HG03378 (cell line): ENCODE results near the gene ZNF70.
"Not testable (repeated sequence)": the region's sequence is repeated elsewhere in the genome, so short reads cannot be mapped to it uniquely, and the experiment has no call there.

Experiments
- ATAC-seq: cut with Tn5 transposase; IDR thresholded peaks from one replicate; pipeline ENCODE4 v1.9.1; 2021; ENCODE audit warnings: mild to moderate bottlenecking, moderate library complexity; ENCODE audit not compliant: unreplicated experiment

ZNF70 gene

DNA sequence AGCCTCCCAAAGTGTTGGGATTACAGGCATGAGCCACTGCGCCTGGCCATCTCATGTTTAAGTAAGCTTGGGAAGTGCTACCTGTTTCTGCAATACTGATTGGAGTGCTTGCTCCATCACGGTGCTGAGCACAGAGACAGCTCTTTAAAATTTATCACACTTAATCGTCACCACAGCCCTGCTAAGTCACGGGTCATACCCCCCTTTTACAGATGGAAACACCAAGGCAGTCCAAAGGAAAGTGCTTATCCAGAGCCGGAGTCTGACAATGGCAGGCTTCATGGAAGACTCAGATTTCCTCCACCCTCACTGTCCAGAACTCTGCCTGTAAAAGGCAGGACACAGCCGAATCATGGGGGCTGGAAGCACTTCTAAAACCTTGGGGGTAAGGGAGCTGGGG lies 9.1 kb upstream of the ZNF70 start:
- no peak for ATAC-seq

DNA sequence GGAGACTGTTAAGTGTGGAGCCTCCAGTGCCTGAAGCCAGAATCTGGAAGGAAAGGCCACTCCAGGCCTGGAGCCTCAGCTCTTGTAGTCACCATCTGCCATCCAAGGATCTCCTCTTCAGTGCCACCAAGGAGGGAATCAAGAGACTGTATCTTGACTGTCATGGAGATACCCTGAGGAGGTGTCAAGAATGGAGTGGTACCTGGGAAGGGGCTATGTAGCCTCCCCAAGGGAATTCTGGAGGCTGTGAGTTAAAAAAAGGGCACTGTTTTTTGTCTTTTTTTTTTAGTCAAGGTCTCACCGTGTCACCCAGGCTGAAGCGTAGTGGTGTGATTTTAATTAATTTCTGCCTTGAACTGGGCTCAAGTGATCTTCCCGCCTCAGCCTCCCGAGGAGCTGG lies 8.7 kb upstream of the ZNF70 start:
- ATAC-seq = no peak

DNA sequence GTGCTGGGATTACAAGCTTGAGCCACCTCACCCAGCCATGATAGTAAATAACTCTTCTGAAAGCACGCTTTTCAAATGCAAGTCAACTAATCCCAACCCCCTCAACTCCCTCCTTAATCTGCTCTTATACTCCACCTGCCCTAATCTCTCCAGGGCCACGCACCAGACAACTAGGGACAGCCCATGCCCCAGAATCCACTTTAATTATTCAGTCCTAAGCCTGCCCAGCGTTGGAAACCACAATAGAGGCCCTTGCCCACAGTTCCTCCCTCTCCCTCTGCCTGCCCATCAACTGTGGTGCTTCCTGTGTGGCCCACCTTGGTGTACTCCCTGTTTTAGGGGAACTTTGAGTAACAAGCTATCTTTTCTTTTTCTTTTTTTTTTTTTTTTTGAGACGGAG lies 6.0 kb upstream of the ZNF70 start:
- ATAC-seq = no peak

DNA sequence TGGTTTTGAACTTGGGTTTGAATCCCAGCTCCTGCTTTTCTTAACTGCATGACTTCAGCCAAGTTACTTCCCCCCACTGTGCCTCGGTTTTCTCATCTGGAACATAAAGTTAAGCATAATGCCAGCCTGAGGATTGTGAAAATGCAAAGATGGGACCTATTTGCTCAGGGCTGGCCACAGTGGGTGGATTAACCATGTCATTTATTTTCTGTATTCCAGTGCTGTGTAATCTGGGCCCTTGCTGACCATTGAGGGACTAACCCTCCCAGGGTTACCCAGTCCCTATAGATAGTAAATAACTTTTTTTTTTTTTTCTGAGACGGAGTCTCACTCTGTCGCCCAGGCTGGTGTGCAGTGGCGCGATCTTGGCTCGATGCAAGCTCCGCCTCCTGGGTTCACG lies 4.8 kb upstream of the ZNF70 start:
- ATAC-seq = no peak

DNA sequence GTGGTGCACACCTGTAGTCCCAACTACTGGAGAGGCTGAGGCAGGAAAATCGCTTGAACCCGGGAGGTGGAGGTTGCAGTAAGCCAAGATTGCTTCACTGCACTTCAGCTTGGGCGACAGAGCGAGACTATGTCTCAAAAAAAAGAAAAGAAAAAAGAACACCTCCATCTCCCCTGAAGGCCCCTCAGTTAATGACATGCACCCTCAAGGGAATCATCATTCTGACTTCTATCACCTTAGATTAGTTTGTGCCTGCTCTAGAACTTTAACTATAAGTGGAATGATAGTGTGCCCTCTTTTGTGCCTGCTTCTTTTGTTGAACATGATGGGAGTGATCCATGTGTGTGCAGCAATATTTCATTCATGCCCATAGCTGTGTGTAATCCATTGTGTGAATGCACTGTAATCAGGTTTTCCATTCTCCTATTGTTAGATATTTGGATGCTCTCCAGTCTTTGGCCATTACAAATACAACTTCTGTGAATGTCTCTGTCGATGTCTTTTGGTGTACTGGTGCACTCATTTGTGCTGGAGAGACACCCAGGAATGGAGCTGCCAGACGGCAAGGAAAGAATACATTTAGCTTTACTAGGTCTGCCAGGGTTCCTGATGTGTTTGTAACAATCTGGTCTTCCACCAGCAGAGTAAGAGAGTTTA lies 4.2 kb upstream of the ZNF70 start:
- ATAC-seq = no peak

DNA sequence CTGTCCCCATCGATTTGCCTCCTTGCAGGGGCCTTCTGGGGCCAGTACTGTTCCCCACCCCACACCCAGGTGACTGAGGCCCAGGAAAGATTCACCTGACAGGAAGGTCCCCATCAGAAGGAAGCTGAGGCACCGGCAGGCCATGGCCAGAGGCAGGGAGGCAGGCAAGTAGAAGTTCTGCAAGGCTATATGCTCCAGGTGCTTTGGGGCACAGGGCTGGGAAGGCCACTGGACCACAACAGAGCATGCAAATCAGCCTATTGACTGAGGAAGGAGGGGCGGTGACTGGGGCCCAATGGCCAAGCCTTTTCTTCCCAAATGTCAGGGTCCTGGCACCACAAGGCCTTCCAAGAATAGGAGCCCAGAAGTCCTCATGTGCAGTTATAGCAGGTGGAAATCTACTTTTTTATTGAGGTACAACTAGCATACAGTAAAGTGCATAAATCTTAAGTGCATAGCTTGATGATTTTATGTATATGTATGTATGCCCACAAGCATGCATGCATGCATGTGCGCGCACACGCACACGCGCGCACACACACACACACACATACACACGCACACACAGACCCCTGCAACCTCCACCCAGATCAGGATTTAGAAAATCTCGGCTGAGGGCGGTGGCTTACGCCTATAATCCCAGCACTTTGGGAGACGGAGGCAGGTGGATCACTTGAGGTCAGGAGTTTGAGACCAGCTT lies 3.5 kb upstream of the ZNF70 start, which contains the start of gene VPREB3:
TSS of gene VPREB3 (minus strand) at position 206 of the 700 bp plus-strand sequence. CDS start at position 144, 62 bp downstream.
- no peak for ATAC-seq

DNA sequence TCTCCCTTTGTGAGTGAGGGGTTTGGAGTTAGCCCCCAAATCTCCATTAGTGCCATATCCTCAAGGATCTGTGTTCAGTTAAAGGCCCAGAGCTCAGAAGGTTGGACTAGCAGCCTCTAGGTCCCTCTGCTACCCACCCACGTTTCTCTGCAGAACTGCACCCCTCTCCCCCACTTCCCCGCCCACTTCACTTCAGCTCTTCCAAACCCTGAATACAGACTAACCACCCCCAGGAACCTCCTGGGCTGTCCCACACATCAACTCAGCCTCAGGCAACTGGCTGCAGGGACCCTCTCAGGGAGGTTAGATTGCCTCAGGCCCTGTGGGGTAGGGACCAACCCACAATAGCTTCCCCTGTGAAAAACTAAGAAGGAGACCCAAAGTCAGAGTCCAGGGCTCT lies 2.5 kb upstream of the ZNF70 start:
- no peak for ATAC-seq

DNA sequence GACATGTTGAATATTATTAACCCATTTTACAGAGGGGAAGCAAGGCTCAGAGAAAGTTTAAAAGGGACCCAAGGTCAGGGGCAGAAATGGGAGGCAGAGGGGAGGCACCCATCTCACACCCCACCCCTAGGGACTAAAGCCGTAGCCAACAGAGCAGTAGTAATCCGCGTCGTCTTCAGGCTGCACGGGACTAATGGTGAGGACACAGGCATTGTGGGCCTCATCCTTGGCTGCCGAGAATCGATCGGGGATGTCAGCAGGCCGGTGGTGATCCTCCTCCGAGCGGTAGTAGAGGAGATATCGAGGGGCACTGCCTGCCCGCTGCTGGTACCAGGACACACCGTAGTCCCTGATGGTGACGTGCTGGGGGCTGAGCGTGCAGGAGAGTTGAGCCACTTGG lies 1.8 kb upstream of the ZNF70 start:
- no peak for ATAC-seq

DNA sequence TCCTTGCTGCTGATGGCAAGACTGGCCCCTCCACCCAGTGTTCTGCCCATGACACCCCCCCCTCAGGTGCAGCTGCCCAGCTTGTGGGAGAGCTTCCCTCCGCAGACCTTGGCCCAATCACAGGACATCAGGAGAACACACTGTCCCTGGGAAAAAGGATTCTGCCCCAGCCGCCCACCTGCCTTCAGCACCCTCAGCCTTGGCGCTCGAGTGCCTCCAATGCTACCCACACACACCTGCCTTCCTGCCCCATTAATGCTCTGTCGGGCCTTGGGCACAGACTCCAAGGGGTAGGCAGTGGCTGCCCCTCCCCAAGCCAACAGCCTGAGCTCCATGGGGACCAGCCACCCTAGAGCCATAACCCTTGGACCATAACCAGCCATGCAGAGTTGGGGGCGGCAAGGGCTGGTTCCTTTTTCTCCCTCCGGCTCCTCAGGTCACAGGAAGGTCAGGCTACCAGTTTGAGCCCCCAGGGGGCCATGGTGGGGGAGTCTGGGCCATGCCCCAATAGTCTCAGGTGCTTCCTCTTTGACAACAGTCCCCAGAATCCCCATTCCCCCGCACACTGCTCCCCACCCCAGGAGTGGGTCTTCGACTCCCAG lies 1.3 kb upstream of the ZNF70 start:
- ATAC-seq = no peak

DNA sequence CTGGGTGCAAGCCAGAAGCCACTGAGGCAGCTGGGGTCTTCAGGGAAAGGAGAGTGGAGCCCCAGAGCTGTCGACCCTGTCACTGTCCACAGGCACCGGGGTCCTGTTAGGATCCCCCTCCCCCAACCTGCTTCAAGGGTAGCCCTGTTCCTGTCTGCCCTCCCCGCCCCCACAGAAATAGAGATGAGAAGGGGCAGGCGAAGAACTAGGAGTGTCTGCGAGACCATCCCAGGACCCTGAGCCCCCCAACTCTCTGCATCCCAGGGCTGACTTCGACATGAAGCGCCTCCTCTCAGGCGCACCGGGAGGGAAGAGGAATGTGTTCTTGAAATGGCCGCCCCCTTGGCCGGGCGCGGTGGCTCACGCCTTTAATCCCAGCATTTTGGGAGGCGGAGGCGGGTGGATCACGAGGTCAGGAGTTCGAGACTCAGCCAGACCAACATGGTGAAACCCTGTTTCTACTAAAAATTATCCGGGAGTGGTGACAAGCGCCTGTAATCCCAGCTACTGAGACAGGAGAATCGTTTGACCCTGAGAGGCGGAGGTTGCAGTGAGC lies 607 bp upstream of the ZNF70 start:
- no peak for ATAC-seq

DNA sequence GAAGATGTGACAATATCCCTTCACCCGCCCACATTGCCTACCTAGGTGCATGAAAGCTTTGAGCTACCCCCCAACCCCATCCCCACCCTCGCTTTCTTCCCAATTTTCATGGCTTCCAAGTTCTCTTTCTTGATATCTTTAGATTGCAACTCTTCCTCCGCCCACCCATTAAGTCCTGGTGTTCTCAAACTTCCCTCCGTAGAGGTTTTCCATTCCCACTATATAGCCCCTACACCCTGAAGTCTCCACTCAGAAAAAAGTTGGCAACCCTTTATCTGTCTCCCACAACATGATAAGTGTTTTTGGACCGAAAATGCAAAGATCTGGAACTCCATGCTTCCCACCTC lies 572 bp downstream of the ZNF70 start:
- no peak for ATAC-seq

DNA sequence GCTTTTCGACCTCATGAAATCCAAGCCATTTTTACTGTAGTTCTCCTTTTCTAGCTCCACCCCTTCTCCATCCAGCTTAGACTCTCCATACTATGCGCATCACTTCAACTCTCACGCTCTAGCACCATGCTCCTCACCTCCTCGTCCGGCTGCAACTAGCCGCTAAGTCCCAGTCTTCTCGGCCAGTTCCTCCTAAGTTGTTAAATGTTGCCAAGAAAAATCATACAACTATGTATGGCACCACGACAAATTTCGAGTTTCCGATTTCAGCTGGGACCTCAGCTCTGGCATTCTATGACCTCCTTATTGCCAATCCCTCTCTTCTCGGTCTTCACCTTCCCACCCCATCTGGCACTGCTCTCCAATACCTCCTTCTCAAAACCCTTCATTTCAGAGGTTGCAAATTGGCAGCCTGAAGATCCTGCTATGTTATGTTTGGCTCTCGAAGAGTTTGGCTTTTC lies 1.0 kb downstream of the ZNF70 start:
- ATAC-seq = no peak

DNA sequence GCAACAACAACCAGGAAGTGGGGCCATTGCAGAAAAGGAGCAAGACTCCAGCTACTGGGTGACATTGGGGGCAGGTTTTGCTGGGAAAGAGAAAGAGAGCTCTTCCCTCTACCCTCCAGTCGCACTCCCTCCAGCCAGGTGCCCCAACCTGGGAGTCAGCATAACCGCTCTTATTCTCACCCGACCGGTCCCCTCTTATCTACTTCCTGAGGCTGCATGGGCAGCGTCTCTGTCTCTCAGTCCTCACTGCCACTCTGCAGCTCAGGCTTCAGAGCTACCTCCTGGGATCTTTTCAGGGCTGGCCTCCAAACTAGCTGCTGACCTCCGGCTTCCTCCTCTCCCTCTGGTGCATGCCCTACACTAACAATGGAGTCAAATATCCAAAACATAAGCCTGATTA lies 5.1 kb downstream of the ZNF70 start:
- no peak for ATAC-seq

DNA sequence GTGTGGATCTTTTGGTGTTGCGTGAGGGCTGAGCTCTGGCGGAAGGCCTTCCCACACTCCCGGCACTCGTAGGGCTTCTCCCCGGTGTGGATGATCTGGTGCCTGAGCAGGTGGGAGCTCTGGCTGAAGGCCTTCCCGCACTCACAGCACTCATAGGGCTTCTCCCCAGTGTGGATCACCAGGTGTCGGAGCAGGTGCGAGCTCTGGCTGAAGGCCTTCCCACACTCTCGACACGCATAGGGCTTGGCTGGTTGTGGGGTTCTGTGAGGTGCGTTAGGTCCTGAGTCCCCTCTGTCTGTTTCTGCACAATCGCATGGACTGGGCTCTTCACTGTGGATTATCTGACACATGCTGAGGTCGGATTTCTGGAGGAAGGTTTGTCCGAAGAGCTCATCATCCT lies 6.4 kb downstream of the ZNF70 start:
- no peak for ATAC-seq

DNA sequence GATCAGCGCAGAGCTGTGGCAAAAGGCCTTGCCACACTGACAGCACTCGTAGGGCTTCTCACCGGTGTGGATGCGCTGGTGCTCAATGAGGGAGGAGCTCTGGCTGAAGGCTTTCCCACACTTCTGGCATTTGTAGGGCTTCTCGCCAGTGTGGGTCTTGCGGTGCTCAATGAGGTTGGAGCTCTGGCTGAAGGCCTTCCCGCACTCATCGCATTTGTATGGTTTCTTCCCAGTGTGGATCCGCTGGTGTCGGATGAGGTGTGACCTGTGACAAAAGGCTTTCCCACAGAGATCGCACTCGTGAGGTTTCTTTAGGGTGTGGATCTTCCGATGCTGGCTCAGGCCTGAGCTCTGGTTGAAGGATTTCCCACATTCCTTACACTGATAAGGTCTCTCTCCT lies 6.9 kb downstream of the ZNF70 start:
- no peak for ATAC-seq

DNA sequence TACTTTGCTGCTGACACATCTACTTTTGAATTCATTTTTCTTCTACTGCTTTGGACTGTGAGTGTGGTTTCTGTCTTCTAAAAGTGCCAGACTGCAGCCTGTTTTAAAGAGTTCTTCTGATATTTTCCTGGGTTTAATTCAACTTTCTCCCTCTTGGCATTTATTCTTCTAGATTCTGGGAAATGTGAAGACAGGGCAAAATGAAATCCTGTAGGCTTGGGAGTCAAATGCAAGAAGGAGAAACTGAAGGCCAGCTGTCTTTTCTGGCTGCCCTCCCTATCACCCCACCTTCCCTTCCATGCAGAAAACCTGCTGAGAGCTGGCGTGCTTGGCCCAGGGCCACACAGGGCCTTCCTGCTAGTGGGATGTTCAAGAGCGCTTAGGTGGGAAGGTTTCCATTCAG lies 7.6 kb downstream of the ZNF70 start:
- no peak for ATAC-seq

DNA sequence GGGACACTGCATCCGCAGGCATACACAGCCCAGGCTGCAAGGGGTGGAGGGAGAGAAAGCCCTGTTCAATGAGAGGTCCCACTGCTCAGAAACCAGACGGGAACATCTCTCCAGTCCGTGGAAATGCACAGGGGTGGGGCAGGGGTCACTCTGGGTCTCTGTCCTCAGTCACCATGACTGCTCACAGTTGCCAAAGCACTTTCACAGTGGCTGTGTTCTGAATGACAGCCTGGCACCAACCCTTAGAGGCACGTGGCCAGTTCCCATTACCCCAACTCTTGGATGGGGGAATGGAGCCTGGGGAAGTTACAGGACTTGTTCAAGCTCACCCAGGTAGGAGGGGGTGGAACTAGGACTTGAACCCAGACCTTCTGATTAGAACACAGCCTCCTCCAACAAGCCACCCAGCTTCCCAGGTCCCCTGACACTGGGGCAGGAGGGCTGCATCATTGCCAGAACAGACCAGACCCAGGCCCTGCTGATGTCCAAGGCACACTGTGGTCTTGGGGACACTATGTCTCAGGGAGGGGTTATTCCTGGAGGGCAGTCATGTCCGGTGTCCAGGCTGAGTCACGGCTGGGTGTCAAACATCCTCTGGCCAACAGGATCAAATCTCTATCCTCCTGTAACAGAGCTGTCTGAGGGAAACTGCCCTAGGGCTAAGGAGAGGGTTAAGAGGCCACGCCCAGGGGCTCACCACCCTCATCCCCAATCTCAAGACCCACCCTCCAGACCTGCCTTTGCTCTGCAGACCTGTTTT lies 8.2 kb downstream of the ZNF70 start:
- no peak for ATAC-seq

DNA sequence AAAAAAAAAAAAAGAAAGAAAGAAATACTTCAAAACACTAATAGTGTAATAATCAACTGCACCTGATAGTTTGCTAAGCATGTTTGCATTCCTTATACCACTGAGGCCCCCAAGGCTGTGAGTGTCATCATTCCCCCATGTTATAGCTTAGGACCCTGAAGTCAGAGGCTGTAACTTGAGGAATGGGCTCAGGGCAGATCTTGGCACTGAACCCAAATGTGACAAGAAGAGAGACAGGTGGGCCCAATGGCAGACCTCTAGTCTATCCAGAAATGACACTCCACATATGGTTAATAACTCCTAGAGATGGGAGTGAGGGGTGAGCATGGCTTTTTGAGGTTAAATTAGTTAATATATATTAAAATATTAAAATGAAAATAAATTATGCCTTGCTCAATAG lies 13.2 kb downstream of the ZNF70 start:
- no peak for ATAC-seq

DNA sequence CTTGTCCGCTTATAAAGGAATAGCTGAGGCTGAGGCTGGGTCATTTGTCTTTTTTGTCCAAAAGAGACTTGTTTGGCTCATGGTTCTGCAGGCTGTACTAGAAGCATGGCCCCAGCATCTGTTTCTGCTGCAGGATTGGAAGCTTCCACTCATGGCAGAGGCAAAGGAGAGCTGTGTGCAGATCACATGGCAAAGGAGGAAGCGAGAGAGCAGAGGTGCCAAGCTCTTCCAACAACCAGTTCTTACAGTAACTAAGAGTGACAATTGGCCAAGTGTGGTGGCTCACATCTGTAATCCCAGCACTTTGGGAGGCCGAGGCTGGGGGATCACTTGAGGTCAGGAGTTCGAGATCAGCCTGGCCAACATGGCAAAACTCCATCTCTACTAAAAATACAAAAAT lies 22.8 kb downstream of the ZNF70 start:
- not testable (repeated sequence) for ATAC-seq

DNA sequence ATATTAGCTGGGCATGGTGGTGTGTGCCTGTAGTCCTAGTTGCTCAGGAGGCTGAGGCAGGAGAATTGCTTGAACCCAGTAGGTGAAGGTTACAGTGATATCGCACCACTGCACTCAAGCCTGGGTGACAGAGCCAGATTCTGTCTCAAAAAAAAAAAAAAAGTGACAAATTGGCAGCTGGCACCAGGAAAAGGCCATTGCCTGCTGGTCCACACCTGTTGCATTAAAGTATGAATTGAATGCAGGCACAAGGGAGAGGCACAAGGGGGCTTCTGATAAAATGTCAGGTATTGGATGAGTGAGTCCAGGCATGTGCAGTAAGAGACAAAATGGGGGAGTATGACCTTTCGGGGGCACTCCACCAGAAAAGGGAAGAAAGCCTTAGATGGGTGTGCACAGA lies 28.2 kb downstream of the ZNF70 start:
- no peak for ATAC-seq

DNA sequence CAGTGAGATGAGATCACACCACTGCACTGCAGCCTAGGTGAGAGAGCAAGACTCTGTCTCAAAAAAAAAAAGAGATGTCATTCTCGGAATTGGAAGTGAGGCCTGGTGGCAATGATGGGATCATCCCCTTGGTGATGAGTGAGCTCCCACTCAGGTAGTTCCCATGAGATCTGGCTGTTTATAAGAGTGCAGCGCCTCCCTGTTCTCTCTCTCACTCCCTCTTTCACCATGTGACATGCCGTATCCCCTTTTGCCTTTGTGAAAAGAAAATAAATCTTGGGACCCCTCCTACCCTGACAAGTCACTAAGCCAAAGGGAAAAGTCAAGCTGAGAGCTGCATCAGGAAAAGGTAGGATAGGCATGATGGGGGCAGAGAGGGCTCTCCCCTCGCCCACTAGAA lies 28.8 kb downstream of the ZNF70 start:
- no peak for ATAC-seq
